Measurements from ENCODE around the gene PDE4D. TPM values are rescaled to one million over a fixed set of nuclear protein-coding genes. Genes with fewer than 3 reads are reported as not detected.
A peak's percentile ranks its signal among the peaks of the same experiment; 100 is the strongest.

The PDE4D gene
- total RNA-seq, 1 experiment from 2014 or later: 6.5 TPM

DNA sequence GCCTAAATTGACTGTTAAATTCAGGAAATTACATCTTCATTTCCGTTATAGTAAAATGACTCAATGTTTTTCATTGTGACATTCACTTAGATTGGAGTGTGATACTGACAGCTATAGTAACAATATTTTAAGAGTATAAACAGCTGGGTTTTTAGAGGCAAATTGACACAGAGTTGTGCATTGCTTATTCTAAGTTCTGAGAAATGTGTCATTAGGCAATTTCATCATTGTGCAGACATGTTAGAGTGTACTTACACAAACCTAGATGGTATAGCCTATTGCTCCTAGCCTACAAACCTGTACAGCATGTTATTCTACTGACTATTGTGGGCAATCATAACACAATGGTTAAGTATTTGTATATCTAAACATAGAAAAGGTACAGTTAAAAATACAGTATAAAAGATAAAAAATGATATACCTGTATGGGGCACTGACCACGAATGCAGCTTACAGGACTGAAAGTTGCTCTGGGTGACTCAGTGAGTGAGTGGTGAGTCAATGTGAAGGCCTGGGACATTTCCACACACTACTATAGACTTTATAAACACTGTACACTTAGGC lies 132.7 kb downstream of the PDE4D start:
- CTCF ChIA-PET: no interaction called here
- Histone ChIP-seq H3K4me3 (ENCODE audit: low read depth, low read length, poor library complexity, severe bottlenecking) (no peak overlapping the region), H3K36me3 (ENCODE audit: insufficient read depth, low read length, poor library complexity, severe bottlenecking) (no peaks in the 10 kb centered on the region), H3K27ac (ENCODE audit: low read depth, low read length, poor library complexity, severe bottlenecking) (no peak overlapping the region), H3K9me3 (ENCODE audit: low read depth, low read length, poor library complexity, severe bottlenecking) (no peaks in the 10 kb centered on the region), H3K27me3 (replicated peaks; ENCODE audit: insufficient read depth, low read depth, low read length, poor library complexity) (peaks cover 8% of the 10 kb centered on the region), H3K4me1 (ENCODE audit: insufficient read depth, low read length, poor library complexity, severe bottlenecking) (no peaks in the 10 kb centered on the region)
- POLR2A ChIA-PET (ENCODE audit: low non-redundant PET): no interaction called here
- DNase-seq (ENCODE audit: low spot score): peak; percentile 54
- TF ChIP-seq, protein P1, sequence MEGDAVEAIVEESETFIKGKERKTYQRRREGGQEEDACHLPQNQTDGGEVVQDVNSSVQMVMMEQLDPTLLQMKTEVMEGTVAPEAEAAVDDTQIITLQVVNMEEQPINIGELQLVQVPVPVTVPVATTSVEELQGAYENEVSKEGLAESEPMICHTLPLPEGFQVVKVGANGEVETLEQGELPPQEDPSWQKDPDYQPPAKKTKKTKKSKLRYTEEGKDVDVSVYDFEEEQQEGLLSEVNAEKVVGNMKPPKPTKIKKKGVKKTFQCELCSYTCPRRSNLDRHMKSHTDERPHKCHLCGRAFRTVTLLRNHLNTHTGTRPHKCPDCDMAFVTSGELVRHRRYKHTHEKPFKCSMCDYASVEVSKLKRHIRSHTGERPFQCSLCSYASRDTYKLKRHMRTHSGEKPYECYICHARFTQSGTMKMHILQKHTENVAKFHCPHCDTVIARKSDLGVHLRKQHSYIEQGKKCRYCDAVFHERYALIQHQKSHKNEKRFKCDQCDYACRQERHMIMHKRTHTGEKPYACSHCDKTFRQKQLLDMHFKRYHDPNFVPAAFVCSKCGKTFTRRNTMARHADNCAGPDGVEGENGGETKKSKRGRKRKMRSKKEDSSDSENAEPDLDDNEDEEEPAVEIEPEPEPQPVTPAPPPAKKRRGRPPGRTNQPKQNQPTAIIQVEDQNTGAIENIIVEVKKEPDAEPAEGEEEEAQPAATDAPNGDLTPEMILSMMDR (conservative IDR thresholded peaks at IDR 0.05; ENCODE audit: low read depth, low read length): no peak
- TF ChIP-seq EZH2 (IDR thresholded peaks at IDR 0.05; ENCODE audit: borderline replicate concordance, low read depth, low read length, poor library complexity, severe bottlenecking): no peak
- intact Hi-C loops (cut with micrococcal nuclease; ENCODE audit: unreplicated experiment): no loop called here
- BruUV-seq (replicated peaks): no TSS peak

DNA sequence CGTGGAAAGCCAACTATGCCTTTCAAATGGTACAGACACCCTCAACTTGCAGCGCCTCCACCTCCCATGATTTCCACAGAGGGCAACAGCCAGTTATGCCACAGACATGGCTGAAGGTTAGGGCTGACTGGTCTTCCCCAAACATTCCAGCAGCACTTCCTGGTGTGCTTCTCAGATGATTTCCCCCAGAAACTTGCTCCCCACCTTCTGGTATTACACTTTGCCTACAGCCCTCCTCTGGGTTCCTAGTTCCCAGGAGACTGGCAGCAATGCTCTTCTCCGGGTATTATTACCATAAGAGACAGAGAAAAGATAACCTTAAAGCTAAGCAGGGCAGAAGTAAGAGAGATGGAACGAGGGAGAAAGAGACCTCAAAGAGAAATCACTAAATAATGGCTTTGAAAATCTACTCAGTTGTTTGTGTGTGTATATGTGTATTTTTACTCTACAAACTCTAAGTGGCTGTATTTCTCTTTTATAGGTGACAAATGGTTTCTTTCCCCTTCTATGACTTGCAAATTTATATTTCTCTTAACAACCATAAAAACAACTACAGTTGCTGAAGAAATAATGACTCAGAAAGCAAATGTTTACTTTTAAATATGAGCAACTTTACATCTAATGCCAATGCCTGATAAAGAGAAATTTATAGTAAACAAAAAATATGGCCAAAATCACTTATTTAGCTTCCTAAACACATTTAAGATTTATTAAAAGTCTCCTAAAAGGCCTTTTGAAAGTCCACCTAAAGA lies 133.8 kb downstream of the PDE4D start:
- TF ChIP-seq, protein P1 (conservative IDR thresholded peaks at IDR 0.05; ENCODE audit: low read depth, low read length): no peak
- no peak for TF ChIP-seq EZH2 (IDR thresholded peaks at IDR 0.05; ENCODE audit: borderline replicate concordance, low read depth, low read length, poor library complexity, severe bottlenecking)
- H3K4me1 ChIP-seq (ENCODE audit: insufficient read depth, low read length, poor library complexity, severe bottlenecking): no peaks in the 10 kb centered on the region
- H3K36me3 ChIP-seq (ENCODE audit: insufficient read depth, low read length, poor library complexity, severe bottlenecking): no peaks in the 10 kb centered on the region
- intact Hi-C loops (cut with micrococcal nuclease; ENCODE audit: unreplicated experiment): no loop called here
- POLR2A ChIA-PET (ENCODE audit: low non-redundant PET): no interaction called here
- H3K27me3 ChIP-seq (replicated peaks; ENCODE audit: insufficient read depth, low read depth, low read length, poor library complexity): peaks cover 5% of the 10 kb centered on the region
- BruUV-seq (replicated peaks): no TSS peak
- no peak for DNase-seq (ENCODE audit: low spot score)
- H3K27ac ChIP-seq (ENCODE audit: low read depth, low read length, poor library complexity, severe bottlenecking): no peak overlapping the region
- no peak overlapping the region for H3K4me3 ChIP-seq (ENCODE audit: low read depth, low read length, poor library complexity, severe bottlenecking)
- no peaks in the 10 kb centered on the region for H3K9me3 ChIP-seq (ENCODE audit: low read depth, low read length, poor library complexity, severe bottlenecking)
- CTCF ChIA-PET: no interaction called here

DNA sequence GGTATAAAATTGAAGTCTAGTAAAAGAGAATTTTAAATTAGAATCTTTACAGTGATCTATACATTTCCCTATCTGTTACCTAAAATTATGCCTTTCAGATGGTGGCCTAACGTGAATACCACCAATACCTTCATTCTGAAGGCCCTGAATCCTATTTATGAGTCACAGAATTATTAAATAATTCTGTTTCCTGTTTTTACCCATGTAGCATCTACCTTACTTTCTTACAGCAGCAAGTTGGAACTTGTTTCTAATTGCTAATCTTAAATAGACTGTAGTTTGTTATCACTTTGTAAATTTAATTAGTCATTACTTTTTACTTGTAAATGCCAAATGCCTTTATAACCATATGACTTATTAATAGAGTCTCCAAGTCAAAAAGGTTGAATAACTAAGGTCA lies 135.0 kb downstream of the PDE4D start:
- no peak overlapping the region for H3K27ac ChIP-seq (ENCODE audit: low read depth, low read length, poor library complexity, severe bottlenecking)
- no peaks in the 10 kb centered on the region for H3K9me3 ChIP-seq (ENCODE audit: low read depth, low read length, poor library complexity, severe bottlenecking)
- no TSS peak for BruUV-seq (replicated peaks)
- CTCF ChIA-PET: no interaction called here
- no peaks in the 10 kb centered on the region for H3K36me3 ChIP-seq (ENCODE audit: insufficient read depth, low read length, poor library complexity, severe bottlenecking)
- intact Hi-C loops (cut with micrococcal nuclease; ENCODE audit: unreplicated experiment): no loop called here
- TF ChIP-seq EZH2 (IDR thresholded peaks at IDR 0.05; ENCODE audit: borderline replicate concordance, low read depth, low read length, poor library complexity, severe bottlenecking): no peak
- TF ChIP-seq, protein P1 (conservative IDR thresholded peaks at IDR 0.05; ENCODE audit: low read depth, low read length): no peak
- POLR2A ChIA-PET (ENCODE audit: low non-redundant PET): no interaction called here
- H3K4me1 ChIP-seq (ENCODE audit: insufficient read depth, low read length, poor library complexity, severe bottlenecking): no peaks in the 10 kb centered on the region
- H3K4me3 ChIP-seq (ENCODE audit: low read depth, low read length, poor library complexity, severe bottlenecking): no peak overlapping the region
- peaks cover 3% of the 10 kb centered on the region for H3K27me3 ChIP-seq (replicated peaks; ENCODE audit: insufficient read depth, low read depth, low read length, poor library complexity)
- no peak for DNase-seq (ENCODE audit: low spot score)
